HepG2 (cell line): ENCODE data around the gene NCKAP5L.

Experiments
- ATRX ChIP-seq: sonication (generic); formaldehyde crosslinking; IDR thresholded peaks from 2 replicates; pipeline ENCODE4 v1.4.0; 2020; ENCODE audit warnings: missing genetic modification reagents, borderline replicate concordance
- CTCF ChIP-seq: sonication (generic); formaldehyde crosslinking; IDR thresholded peaks from 2 replicates; pipeline ENCODE4 v1.5.0; 2020; ENCODE audit warnings: mild to moderate bottlenecking, missing genetic modification reagents, moderate library complexity
- E2F1 ChIP-seq: sonication (generic); formaldehyde crosslinking; IDR thresholded peaks from 2 replicates; pipeline ENCODE4 v1.5.0; 2020; ENCODE audit warnings: missing genetic modification reagents
- ELK4 ChIP-seq: sonication (generic); formaldehyde crosslinking; IDR thresholded peaks from 2 replicates; pipeline ENCODE4 v1.9.0; 2021; ENCODE audit warnings: missing genetic modification reagents, borderline replicate concordance
- EP300 ChIP-seq, 3 experiments: sonication (generic) in 1 of 3; formaldehyde crosslinking in 1 of 3; IDR thresholded peaks; 2 replicates each; pipeline versions ENCODE4 v1.5.1 to v1.6.1; 2011 to 2020; ENCODE audit warnings: low read depth in 2 of 3, low read length in 2 of 3, borderline replicate concordance in 1 of 3, improper control_type of control experiment in 1 of 3, mild to moderate bottlenecking in 1 of 3, missing genetic modification reagents in 1 of 3, moderate library complexity in 1 of 3
- MXI1 ChIP-seq: IDR thresholded peaks from 3 replicates; pipeline ENCODE4 v1.6.1; 2012; ENCODE audit warnings: low read depth, low read length, inconsistent platforms, borderline replicate concordance
- MZF1 ChIP-seq: sonication (generic); formaldehyde crosslinking; IDR thresholded peaks from 2 replicates; pipeline ENCODE4 v1.8.1; 2023; ENCODE audit warnings: mild to moderate bottlenecking, missing genetic modification reagents, borderline replicate concordance
- NFKB2 ChIP-seq: sonication (generic); formaldehyde crosslinking; IDR thresholded peaks from 2 replicates; pipeline ENCODE4 v1.4.0; 2020; ENCODE audit warnings: missing genetic modification reagents, borderline replicate concordance
- NR2F6 ChIP-seq, 2 experiments: IDR thresholded peaks; 2 replicates each; pipeline ENCODE4 v1.6.1; 2016; ENCODE audit warnings: antibody characterized with exemption in 1 of 2, mild to moderate bottlenecking in 1 of 2
- POLR2A ChIP-seq, 2 experiments: IDR thresholded peaks; 2 replicates each; pipeline ENCODE4 v1.6.1; 2011; ENCODE audit warnings: low read depth in 2 of 2, low read length in 2 of 2, mild to moderate bottlenecking in 1 of 2, moderate library complexity in 1 of 2; ENCODE audit not compliant: insufficient read depth in 1 of 2
- ZNF10 ChIP-seq: sonication (generic); formaldehyde crosslinking; IDR thresholded peaks from 2 replicates; pipeline ENCODE4 v1.4.0; 2020; ENCODE audit warnings: mild to moderate bottlenecking, low read depth, missing genetic modification reagents, borderline replicate concordance
- ZNF263 ChIP-seq: sonication (generic); formaldehyde crosslinking; IDR thresholded peaks from 2 replicates; pipeline ENCODE4 v1.4.0; 2020; ENCODE audit warnings: missing genetic modification reagents
- ZNF274 ChIP-seq: sonication (generic); formaldehyde crosslinking; IDR thresholded peaks from 2 replicates; pipeline ENCODE4 v1.5.1; 2020; ENCODE audit warnings: mild to moderate bottlenecking, missing genetic modification reagents
- TF ChIP-seq, protein P1 (sequence below): sonication (generic); formaldehyde crosslinking; IDR thresholded peaks from 2 replicates; pipeline ENCODE4 v1.4.0; 2020; ENCODE audit warnings: missing genetic modification reagents

DNA sequence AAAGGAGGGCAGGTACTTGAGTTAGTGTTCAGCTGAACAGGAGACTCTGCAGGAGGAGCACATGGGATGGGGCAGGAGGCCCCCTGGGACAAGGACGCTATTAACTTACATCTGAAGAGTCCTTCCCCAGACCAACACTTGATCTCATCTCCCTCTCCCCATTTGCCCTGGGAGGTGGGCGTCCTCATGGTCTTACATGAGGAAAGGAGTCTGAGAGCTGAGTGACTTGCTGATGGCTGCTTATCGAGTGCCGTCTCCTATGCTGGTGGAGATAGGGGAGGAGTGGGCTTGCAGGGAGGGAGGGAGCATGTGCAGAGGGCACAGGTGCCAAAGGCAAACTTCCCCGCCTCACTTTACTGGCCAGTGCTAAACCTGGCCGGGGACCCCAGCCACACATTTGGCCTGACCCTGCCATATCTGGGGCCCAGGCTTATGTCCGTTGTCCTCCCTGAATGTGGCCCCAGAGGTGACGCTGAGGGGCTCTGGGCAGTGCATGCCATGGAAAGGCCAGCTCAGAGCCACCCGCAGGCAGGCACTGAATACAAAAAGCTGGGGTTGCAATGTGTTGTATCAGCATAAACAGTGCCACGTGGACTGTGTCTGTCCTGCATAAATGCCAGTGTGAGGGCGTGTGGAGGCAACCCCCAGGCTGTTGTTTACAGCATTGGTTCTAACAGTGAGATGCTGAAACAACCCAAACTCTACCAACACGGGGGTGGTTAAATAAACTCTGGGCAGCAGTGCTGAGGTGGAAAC is 46.1 kb upstream of the NCKAP5L start:
- TF ChIP-seq NFKB2 (CRISPR knock-in tag) (no peak), ZNF10 (CRISPR knock-in tag) (no peak), MZF1 (no peak), NR2F6 (IDR thresholded peaks at IDR 0.05) (no peak), NR2F6 (CRISPR knock-in tag; IDR thresholded peaks at IDR 0.05) (no peak), ELK4 (CRISPR knock-in tag) (no peak), POLR2A (IDR thresholded peaks at IDR 0.05; ENCODE audit: insufficient read depth in 1 of 2, low read depth in 2 of 2, low read length in 2 of 2) (no peak), ZNF274 (no peak), E2F1 (CRISPR knock-in tag) (no peak), CTCF (CRISPR knock-in tag) (no peak), ZNF263 (CRISPR knock-in tag) (no peak), EP300 (IDR thresholded peaks at IDR 0.05; ENCODE audit: low read depth in 2 of 2, low read length in 2 of 2) (no peak), EP300 (CRISPR knock-in tag; IDR thresholded peaks at IDR 0.05; ENCODE audit: borderline replicate concordance) (no peak), MXI1 (no peak), ATRX (CRISPR knock-in tag) (no peak)
- TF ChIP-seq, protein P1, sequence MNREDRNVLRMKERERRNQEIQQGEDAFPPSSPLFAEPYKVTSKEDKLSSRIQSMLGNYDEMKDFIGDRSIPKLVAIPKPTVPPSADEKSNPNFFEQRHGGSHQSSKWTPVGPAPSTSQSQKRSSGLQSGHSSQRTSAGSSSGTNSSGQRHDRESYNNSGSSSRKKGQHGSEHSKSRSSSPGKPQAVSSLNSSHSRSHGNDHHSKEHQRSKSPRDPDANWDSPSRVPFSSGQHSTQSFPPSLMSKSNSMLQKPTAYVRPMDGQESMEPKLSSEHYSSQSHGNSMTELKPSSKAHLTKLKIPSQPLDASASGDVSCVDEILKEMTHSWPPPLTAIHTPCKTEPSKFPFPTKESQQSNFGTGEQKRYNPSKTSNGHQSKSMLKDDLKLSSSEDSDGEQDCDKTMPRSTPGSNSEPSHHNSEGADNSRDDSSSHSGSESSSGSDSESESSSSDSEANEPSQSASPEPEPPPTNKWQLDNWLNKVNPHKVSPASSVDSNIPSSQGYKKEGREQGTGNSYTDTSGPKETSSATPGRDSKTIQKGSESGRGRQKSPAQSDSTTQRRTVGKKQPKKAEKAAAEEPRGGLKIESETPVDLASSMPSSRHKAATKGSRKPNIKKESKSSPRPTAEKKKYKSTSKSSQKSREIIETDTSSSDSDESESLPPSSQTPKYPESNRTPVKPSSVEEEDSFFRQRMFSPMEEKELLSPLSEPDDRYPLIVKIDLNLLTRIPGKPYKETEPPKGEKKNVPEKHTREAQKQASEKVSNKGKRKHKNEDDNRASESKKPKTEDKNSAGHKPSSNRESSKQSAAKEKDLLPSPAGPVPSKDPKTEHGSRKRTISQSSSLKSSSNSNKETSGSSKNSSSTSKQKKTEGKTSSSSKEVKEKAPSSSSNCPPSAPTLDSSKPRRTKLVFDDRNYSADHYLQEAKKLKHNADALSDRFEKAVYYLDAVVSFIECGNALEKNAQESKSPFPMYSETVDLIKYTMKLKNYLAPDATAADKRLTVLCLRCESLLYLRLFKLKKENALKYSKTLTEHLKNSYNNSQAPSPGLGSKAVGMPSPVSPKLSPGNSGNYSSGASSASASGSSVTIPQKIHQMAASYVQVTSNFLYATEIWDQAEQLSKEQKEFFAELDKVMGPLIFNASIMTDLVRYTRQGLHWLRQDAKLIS (CRISPR knock-in tag): no peak
